ENCODE results near the gene IQCF6.

IQCF6 gene

DNA sequence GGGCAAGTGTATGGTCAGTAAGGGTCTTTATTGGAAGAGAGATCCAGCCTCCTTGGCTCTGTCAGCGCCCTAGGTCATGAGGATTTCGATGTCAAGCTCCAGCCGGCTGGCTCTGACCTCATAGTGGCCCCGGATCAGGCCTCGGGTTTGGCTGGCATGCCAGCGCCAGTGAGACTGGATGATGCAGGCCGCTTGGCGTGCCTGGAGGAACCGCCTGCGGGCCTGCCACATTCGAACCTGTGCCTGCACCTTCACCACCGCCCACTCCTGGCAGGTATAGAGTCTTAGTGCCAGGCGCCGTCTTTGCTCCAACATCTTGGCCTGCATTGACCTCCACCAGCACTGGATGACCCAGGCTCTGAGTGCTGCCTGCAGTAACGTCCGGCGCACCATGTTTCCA, 483 bp downstream of the IQCF6 start:
- H3K4me3 ChIP-seq (ENCODE audit: low read depth, low read length) = no peak overlapping the region
- TF ChIP-seq, protein P1, sequence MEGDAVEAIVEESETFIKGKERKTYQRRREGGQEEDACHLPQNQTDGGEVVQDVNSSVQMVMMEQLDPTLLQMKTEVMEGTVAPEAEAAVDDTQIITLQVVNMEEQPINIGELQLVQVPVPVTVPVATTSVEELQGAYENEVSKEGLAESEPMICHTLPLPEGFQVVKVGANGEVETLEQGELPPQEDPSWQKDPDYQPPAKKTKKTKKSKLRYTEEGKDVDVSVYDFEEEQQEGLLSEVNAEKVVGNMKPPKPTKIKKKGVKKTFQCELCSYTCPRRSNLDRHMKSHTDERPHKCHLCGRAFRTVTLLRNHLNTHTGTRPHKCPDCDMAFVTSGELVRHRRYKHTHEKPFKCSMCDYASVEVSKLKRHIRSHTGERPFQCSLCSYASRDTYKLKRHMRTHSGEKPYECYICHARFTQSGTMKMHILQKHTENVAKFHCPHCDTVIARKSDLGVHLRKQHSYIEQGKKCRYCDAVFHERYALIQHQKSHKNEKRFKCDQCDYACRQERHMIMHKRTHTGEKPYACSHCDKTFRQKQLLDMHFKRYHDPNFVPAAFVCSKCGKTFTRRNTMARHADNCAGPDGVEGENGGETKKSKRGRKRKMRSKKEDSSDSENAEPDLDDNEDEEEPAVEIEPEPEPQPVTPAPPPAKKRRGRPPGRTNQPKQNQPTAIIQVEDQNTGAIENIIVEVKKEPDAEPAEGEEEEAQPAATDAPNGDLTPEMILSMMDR (IDR thresholded peaks at IDR 0.05; ENCODE audit: control insufficient read depth, extremely low read depth, insufficient read depth) = no peak
- DNase-seq (ENCODE audit: low read depth) = no peak

DNA sequence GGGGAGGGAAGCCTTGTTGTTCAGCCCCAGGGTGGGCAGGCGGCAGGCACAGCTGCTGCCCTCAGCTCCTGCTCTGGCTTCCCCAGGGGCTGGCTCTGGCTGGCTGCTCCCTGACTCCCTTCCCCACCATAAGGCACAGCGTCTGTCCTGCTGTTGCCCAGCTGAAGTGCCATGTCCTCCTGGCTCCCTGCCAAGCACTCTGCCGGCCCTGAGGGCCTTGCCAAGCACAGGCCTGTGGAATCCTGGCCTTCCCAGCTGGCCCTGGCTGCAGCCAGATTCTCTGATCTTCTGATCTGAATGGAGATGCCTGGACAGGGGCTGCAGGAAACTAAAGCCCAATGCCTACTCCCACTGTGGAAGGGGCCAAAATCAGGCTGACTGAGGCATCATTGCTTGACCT, 1.1 kb downstream of the IQCF6 start:
- TF ChIP-seq, protein P1 (IDR thresholded peaks at IDR 0.05; ENCODE audit: control insufficient read depth, extremely low read depth, insufficient read depth) = no peak
- peak; percentile 14 for DNase-seq (ENCODE audit: low read depth)
- no peak overlapping the region for H3K4me3 ChIP-seq (ENCODE audit: low read depth, low read length)

DNA sequence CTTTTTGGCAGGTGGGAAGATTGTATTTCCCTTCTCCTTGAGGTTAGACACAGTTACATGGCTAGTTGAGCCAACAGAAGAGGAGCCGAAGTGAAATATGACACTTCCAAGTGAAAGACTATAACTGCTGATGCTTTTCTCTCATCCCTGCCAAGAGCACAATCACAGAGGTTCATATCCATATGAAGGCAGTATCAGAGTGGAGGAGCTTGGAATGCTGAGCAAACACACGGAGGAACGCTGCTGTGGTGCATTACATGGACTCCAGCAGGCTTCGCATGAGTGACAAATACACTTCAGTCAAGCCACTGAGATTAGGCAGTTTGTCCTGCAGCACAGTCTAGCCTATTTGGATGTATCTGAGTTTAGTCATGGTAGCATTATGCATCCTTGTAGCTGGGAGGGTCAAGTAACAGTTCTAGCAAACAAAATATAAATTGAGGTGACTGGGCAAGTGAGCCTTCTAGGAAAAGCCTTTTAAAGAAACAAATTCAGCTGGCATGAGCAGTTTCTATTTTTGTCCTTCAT, 5.4 kb downstream of the IQCF6 start:
- TF ChIP-seq, protein P1 (IDR thresholded peaks at IDR 0.05; ENCODE audit: control insufficient read depth, extremely low read depth, insufficient read depth) = no peak
- DNase-seq (ENCODE audit: low read depth) = peak; percentile 55
- no peak overlapping the region for H3K4me3 ChIP-seq (ENCODE audit: low read depth, low read length)

DNA sequence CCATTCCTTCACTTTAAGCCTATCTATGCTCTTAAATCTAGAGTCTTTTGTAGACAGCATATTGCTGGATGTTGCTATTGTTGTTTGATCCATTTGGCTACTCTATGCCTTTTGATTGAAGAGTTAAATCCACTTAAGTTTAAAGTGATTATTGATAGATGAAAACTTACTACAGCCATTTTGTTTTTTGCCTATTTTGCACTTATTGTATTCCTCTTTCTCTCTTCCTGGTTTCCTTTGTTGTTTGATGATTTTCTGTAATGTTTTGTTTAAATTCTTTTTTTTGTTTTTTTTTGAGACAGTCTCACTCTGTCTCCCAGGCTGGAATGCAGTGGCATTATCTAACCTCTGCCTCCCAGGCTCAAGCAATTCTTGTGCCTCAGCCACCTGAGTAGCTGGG, 19.8 kb downstream of the IQCF6 start:
- no peak for DNase-seq (ENCODE audit: low read depth)
- no peak overlapping the region for H3K4me3 ChIP-seq (ENCODE audit: low read depth, low read length)
- TF ChIP-seq, protein P1 (IDR thresholded peaks at IDR 0.05; ENCODE audit: control insufficient read depth, extremely low read depth, insufficient read depth) = no peak

DNA sequence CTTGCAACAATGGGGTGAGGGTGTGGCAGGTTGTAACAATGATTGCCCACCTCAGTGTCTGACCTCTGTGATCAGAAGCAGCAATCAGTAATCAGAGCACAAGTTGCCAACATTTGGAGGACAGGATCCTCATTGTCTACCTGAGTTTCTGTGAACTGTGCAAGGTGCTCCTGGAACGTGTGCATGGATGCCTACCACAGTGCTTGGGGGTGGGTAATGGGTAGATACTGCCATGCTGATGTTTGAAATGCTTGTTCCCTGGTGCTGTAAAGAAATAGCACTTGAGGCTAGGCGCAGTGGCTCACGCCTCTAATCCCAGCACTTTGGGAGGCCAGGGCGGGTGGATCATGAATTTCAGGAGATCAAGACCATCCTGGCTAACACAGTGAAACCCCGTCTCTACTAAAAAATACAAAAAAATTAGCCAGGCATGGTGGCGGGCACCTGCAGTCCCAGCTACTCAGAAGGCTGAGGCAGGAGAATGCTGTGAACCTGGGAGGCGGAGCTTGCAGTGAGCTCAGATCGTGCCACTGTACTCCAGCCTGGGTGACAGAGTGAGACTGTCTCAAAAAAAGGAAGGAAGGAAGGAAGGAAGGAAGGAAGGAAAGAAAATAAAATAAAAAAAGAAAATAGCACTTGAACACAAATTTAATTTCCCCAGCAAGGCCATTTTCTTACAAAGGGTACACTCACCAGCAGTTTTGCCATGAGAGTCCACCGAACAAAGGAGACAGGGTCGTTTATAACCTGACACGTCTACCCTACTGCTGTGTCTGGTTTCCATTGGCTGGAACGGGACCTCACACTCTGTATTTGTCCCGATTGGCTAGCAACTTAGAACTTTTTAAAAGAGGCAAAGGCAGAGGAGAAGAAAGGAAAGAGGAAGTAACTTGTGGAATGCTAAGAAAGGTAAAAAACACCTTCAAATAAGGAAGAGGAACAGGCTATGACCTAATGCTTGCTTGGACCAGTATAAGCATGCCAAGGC, 25.0 kb downstream of the IQCF6 start:
- peak; percentile 71 for DNase-seq (ENCODE audit: low read depth)
- H3K4me3 ChIP-seq (ENCODE audit: low read depth, low read length) = peak overlapping the region; percentile 47

DNA sequence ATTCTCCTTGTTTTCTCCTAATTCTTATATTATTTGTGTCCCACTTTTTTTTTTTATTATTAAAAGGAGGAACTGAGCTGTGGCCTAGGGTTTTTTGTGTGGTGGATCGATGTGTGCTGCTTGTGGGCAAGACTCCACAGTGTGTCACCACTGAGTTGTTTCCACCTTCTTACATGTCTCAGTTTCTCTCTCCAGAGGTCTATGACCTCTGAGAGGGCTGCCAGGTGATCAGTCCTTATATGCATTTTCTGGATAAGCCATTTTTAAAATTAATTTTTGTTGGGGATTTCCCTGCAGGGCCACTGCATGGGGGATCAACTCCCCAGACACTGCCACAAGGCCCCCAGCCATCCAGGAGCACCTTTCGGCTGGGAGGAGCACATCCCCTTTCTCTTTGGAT, 27.8 kb downstream of the IQCF6 start:
- H3K4me3 ChIP-seq (ENCODE audit: low read depth, low read length) = no peak overlapping the region
- TF ChIP-seq, protein P1 (IDR thresholded peaks at IDR 0.05; ENCODE audit: control insufficient read depth, extremely low read depth, insufficient read depth) = no peak
- no peak for DNase-seq (ENCODE audit: low read depth)

DNA sequence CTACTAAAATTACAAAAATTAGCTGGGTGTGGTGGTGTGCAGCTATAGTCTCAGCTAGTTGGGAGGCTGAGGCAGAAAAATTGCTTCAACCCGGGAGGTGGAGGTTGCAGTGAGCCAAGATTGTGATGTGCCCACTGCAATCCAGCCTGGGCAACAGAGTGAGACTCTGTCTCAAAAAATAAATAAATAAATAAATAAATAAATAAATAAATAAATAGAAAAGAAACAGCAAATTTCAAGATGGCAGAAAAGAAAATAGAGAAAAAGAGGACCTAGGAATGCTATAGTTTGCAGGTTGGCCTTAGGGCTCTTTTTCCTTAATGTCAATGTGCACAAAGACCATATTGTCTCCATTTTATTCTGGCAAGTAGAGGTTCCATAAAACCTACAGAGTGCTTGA, 28.2 kb downstream of the IQCF6 start:
- TF ChIP-seq, protein P1 (IDR thresholded peaks at IDR 0.05; ENCODE audit: control insufficient read depth, extremely low read depth, insufficient read depth) = no peak
- DNase-seq (ENCODE audit: low read depth) = no peak
- H3K4me3 ChIP-seq (ENCODE audit: low read depth, low read length) = no peak overlapping the region
